HG03097 (cell line): Measurements from ENCODE around the gene RBFOX2.
"Not testable (repeated sequence)": the region's sequence is repeated elsewhere in the genome, so short reads cannot be mapped to it uniquely, and the experiment has no call there.

Experiments
- ATAC-seq: cut with Tn5 transposase; IDR thresholded peaks from one replicate; pipeline ENCODE4 v1.9.1; 2021; ENCODE audit not compliant: unreplicated experiment, low FRiP score

The RBFOX2 gene

GRCh38 chr22:36028646-36029405, at the start of gene RBFOX2:
TSS of gene RBFOX2 (minus strand) at chr22:36028824. CDS start at chr22:36028425, 399 bp downstream.
- ATAC-seq = no peak

GRCh38 chr22:36077271-36077670, 48.6 kb upstream of the RBFOX2 start:
- no peak for ATAC-seq

GRCh38 chr22:36075724-36076123, 47.1 kb upstream of the RBFOX2 start:
- no peak for ATAC-seq

GRCh38 chr22:36075230-36075629, 46.6 kb upstream of the RBFOX2 start:
- no peak for ATAC-seq

GRCh38 chr22:36073476-36073875, 44.9 kb upstream of the RBFOX2 start:
- no peak for ATAC-seq

- not testable (repeated sequence) for ATAC-seq
Observed at GRCh38 chr22:36070645-36071044, 42.0 kb upstream of the RBFOX2 start.

GRCh38 chr22:36069368-36069767, 40.7 kb upstream of the RBFOX2 start:
- ATAC-seq = no peak

- no peak for ATAC-seq
Observed at GRCh38 chr22:36068776-36069344, 40.2 kb upstream of the RBFOX2 start.

- no peak for ATAC-seq
Observed at GRCh38 chr22:36067235-36067558, 38.6 kb upstream of the RBFOX2 start.

- ATAC-seq = no peak
Observed at GRCh38 chr22:36065775-36066544, 37.3 kb upstream of the RBFOX2 start.

GRCh38 chr22:36065462-36065774, 36.8 kb upstream of the RBFOX2 start:
- no peak for ATAC-seq

GRCh38 chr22:36064358-36064757, 35.7 kb upstream of the RBFOX2 start:
- ATAC-seq = no peak

GRCh38 chr22:36056980-36057379, 28.4 kb upstream of the RBFOX2 start:
- no peak for ATAC-seq

- ATAC-seq = no peak
Observed at GRCh38 chr22:36055376-36056295, 27.0 kb upstream of the RBFOX2 start.

GRCh38 chr22:36054446-36054845, 25.8 kb upstream of the RBFOX2 start:
- ATAC-seq = not testable (repeated sequence)

GRCh38 chr22:36053242-36054147, 24.9 kb upstream of the RBFOX2 start:
- ATAC-seq = no peak

GRCh38 chr22:36052505-36052941, 23.9 kb upstream of the RBFOX2 start:
- no peak for ATAC-seq

GRCh38 chr22:36049678-36049997, 21.0 kb upstream of the RBFOX2 start:
- no peak for ATAC-seq

- ATAC-seq = no peak
Observed at GRCh38 chr22:36048911-36049677, 20.5 kb upstream of the RBFOX2 start.
